Measurements from ENCODE around the gene EPS15.

Gene EPS15

GRCh38 chr1:51516649-51517158 lies 2.4 kb downstream of the EPS15 start:
- no peak for DNase-seq (ENCODE audit: extremely low read depth, low read depth)
- H3K4me3 ChIP-seq (replicated peaks; ENCODE audit: low read depth, low read length), result peak overlapping the region; percentile 87; the same call in 1 of the 2 replicates
- no peak for TF ChIP-seq CTCF (IDR thresholded peaks at IDR 0.05; ENCODE audit: low read depth, low read length, missing control alignments)

GRCh38 chr1:51515982-51516648 lies 3.0 kb downstream of the EPS15 start:
- no peak for TF ChIP-seq CTCF (IDR thresholded peaks at IDR 0.05; ENCODE audit: low read depth, low read length, missing control alignments)
- no peak for DNase-seq (ENCODE audit: extremely low read depth, low read depth)
- H3K4me3 ChIP-seq (replicated peaks; ENCODE audit: low read depth, low read length), result no peak overlapping the region

- no peak for TF ChIP-seq CTCF (IDR thresholded peaks at IDR 0.05; ENCODE audit: low read depth, low read length, missing control alignments)
- no peak overlapping the region for H3K4me3 ChIP-seq (replicated peaks; ENCODE audit: low read depth, low read length)
- no peak for DNase-seq (ENCODE audit: extremely low read depth, low read depth)
These were observed 3.6 kb downstream of the EPS15 start for GRCh38 chr1:51515312-51515960.

GRCh38 chr1:51514733-51515132 lies 4.3 kb downstream of the EPS15 start:
- no peak overlapping the region for H3K4me3 ChIP-seq (replicated peaks; ENCODE audit: low read depth, low read length)
- no peak for TF ChIP-seq CTCF (IDR thresholded peaks at IDR 0.05; ENCODE audit: low read depth, low read length, missing control alignments)
- no peak for DNase-seq (ENCODE audit: extremely low read depth, low read depth)

GRCh38 chr1:51512606-51513005 lies 6.5 kb downstream of the EPS15 start:
- DNase-seq (ENCODE audit: extremely low read depth, low read depth), result no peak
- no peak overlapping the region for H3K4me3 ChIP-seq (replicated peaks; ENCODE audit: low read depth, low read length)
- no peak for TF ChIP-seq CTCF (IDR thresholded peaks at IDR 0.05; ENCODE audit: low read depth, low read length, missing control alignments)

GRCh38 chr1:51512120-51512519 lies 6.9 kb downstream of the EPS15 start:
- no peak for TF ChIP-seq CTCF (IDR thresholded peaks at IDR 0.05; ENCODE audit: low read depth, low read length, missing control alignments)
- H3K4me3 ChIP-seq (replicated peaks; ENCODE audit: low read depth, low read length), result no peak overlapping the region
- no peak for DNase-seq (ENCODE audit: extremely low read depth, low read depth)
